ENCODE data around the gene ZNF646. TPM values are rescaled to one million over a fixed set of nuclear protein-coding genes. Genes with fewer than 3 reads are reported as not detected.

The ZNF646 gene
- total RNA-seq, 1 donor from 2014 or later: 13.8 TPM

GRCh38 chr16:31064882-31065461, 9.2 kb upstream of the ZNF646 start:
- no peak for DNase-seq (ENCODE audit: low read depth, low spot score)

GRCh38 chr16:31067342-31067741, 6.9 kb upstream of the ZNF646 start:
- DNase-seq (ENCODE audit: low read depth, low spot score): no peak

GRCh38 chr16:31071861-31072260, 2.4 kb upstream of the ZNF646 start:
- no peak for DNase-seq (ENCODE audit: low read depth, low spot score)

- DNase-seq (ENCODE audit: low read depth, low spot score): no peak
Observed at GRCh38 chr16:31072540-31073141, 1.6 kb upstream of the ZNF646 start.

- peak; percentile 72 for DNase-seq (ENCODE audit: low read depth, low spot score)
Observed at GRCh38 chr16:31073142-31073969, 866 bp upstream of the ZNF646 start.

GRCh38 chr16:31074814-31075183, 577 bp downstream of the ZNF646 start:
- DNase-seq (ENCODE audit: low read depth, low spot score): no peak

GRCh38 chr16:31076319-31076718, 2.1 kb downstream of the ZNF646 start:
- DNase-seq (ENCODE audit: low read depth, low spot score): no peak

- no peak for DNase-seq (ENCODE audit: low read depth, low spot score)
Observed at GRCh38 chr16:31077024-31077423, 2.8 kb downstream of the ZNF646 start.

- DNase-seq (ENCODE audit: low read depth, low spot score): no peak
Observed at GRCh38 chr16:31077592-31078396, 3.6 kb downstream of the ZNF646 start.

- DNase-seq (ENCODE audit: low read depth, low spot score): no peak
Observed at GRCh38 chr16:31078597-31079341, 4.5 kb downstream of the ZNF646 start.

GRCh38 chr16:31079342-31079944, 5.2 kb downstream of the ZNF646 start:
- no peak for DNase-seq (ENCODE audit: low read depth, low spot score)

GRCh38 chr16:31080035-31080629, 5.9 kb downstream of the ZNF646 start:
- no peak for DNase-seq (ENCODE audit: low read depth, low spot score)

- no peak for DNase-seq (ENCODE audit: low read depth, low spot score)
Observed at GRCh38 chr16:31080756-31081419, 6.7 kb downstream of the ZNF646 start.

- DNase-seq (ENCODE audit: low read depth, low spot score): no peak
Observed at GRCh38 chr16:31081428-31082351, 7.5 kb downstream of the ZNF646 start.

- no peak for DNase-seq (ENCODE audit: low read depth, low spot score)
Observed at GRCh38 chr16:31082368-31083045, 8.3 kb downstream of the ZNF646 start.

- no peak for DNase-seq (ENCODE audit: low read depth, low spot score)
Observed at GRCh38 chr16:31083081-31083480, 8.9 kb downstream of the ZNF646 start.

GRCh38 chr16:31083556-31083955, 9.3 kb downstream of the ZNF646 start:
- DNase-seq (ENCODE audit: low read depth, low spot score): no peak

- DNase-seq (ENCODE audit: low read depth, low spot score): no peak
Observed at GRCh38 chr16:31083981-31084380, 9.8 kb downstream of the ZNF646 start.

All from pulmonary artery endothelial cell (primary cell).